HCT116 (cell line): Measurements from ENCODE around the gene EHMT1. TPM values are rescaled to one million over a fixed set of nuclear protein-coding genes. Genes with fewer than 3 reads are reported as not detected.

Source experiments
- ATAC-seq: fragments of 200-7000 bp; cut with Tn5 transposase; 2 replicates; pipeline ENCODE4 v1.9.1; 2020; ENCODE audit warnings: mild to moderate bottlenecking, moderate library complexity
- BruUV-seq: library from RNA; stranded (reverse); fragments of 400-500 nt; replicated peaks from 2 replicates; lab custom pipeline; 2021; lab: Mats Ljungman, UMichigan
- CTCF ChIA-PET: fragments of 300-600 bp; sonication (Branson Sonifier 250); formaldehyde crosslinking; loops from one replicate; lab custom pipeline; 2021; ENCODE audit warnings: antibody characterized with exemption; lab: Charles Lee
- POLR2A ChIA-PET: fragments of 300-600, 350-600 bp; sonication (Branson Sonifier 250); formaldehyde crosslinking; loops from one replicate; lab custom pipeline; 2021; ENCODE audit warnings: antibody characterized with exemption; lab: Charles Lee
- RAD21 ChIA-PET, 2 experiments: fragments of 300-600 bp; sonication (Branson Sonifier 250); formaldehyde crosslinking; loops; one replicate each; lab custom pipeline; 2023; ENCODE audit warnings: low total read pairs in 2 of 2; ENCODE audit not compliant: uncharacterized antibody in 2 of 2, unreplicated experiment in 2 of 2, low non-redundant PET in 1 of 2; lab: Charles Lee
- DNase-seq: peaks from one replicate; pipeline ENCODE4 v3.0.0-alpha.2; 2010; ENCODE audit warnings: low read depth, low spot score
- H2AFZ ChIP-seq: fragments of 200-600 bp; shearing (Covaris generic), sonication (generic); 2 replicates; pipeline ENCODE4 v1.6.1; 2017; ENCODE audit warnings: low read depth, mixed run types, mixed read lengths, antibody characterized with exemption, low read length; ENCODE audit not compliant: poor library complexity, severe bottlenecking
- H3K27ac ChIP-seq: 2 replicates; pipeline ENCODE4 v1.5.1; 2012; ENCODE audit warnings: low read depth, low read length
- H3K27me3 ChIP-seq: fragments of 200-600 bp; sonication (generic); 2 replicates; pipeline ENCODE4 v1.6.1; 2016; ENCODE audit warnings: mixed run types, low read length, mixed read lengths; ENCODE audit not compliant: insufficient read depth
- H3K36me3 ChIP-seq, 2 experiments: fragments of 200-500 bp in 1 of 2; fragments of 200-600 bp in 1 of 2; sonication (Bioruptor generic) in 1 of 2; sonication (generic) in 1 of 2; 2 replicates each; pipeline versions ENCODE4 v1.5.1 to v1.6.1; 2014 to 2016; ENCODE audit warnings: low read length in 2 of 2, inconsistent platforms in 1 of 2, mixed read lengths in 1 of 2, mixed run types in 1 of 2; ENCODE audit not compliant: insufficient read depth in 2 of 2, control insufficient read depth in 1 of 2
- H3K4me1 ChIP-seq, 2 experiments: fragments of 200-600 bp in 1 of 2; sonication (generic) in 1 of 2; 2 replicates each; pipeline versions ENCODE4 v1.5.1 to v1.6.1; 2012 to 2017; ENCODE audit warnings: low read length in 2 of 2, inconsistent platforms in 1 of 2, mild to moderate bottlenecking in 1 of 2, mixed read lengths in 1 of 2, mixed run types in 1 of 2, moderate library complexity in 1 of 2; ENCODE audit not compliant: insufficient read depth in 2 of 2, control insufficient read depth in 1 of 2
- H3K4me2 ChIP-seq: fragments of 200-600 bp; sonication (generic); 2 replicates; pipeline ENCODE4 v1.6.1; 2017; ENCODE audit warnings: mixed run types, low read length, mixed read lengths
- H3K4me3 ChIP-seq, 2 experiments: fragments of 200-600 bp in 1 of 2; sonication (generic) in 1 of 2; replicated peaks in 1 of 2; 2 replicates each; pipeline ENCODE4 v1.5.1; 2011 to 2016; ENCODE audit warnings: low read length in 2 of 2, control low read depth in 1 of 2, low read depth in 1 of 2, mild to moderate bottlenecking in 1 of 2, mixed read lengths in 1 of 2, mixed run types in 1 of 2
- H3K79me2 ChIP-seq: fragments of 200-600 bp; sonication (generic); 2 replicates; pipeline ENCODE4 v1.6.1; 2017; ENCODE audit warnings: mild to moderate bottlenecking, mixed run types, low read length, moderate library complexity, mixed read lengths; ENCODE audit not compliant: insufficient read depth
- H3K9ac ChIP-seq: fragments of 200-600 bp; sonication (generic); 2 replicates; pipeline ENCODE4 v1.6.1; 2016; ENCODE audit warnings: low read length, mixed read lengths
- H3K9me2 ChIP-seq: fragments of 200-600 bp; sonication (generic), shearing (Covaris generic); 2 replicates; pipeline ENCODE4 v1.6.1; 2017; ENCODE audit warnings: mixed run types, mild to moderate bottlenecking, moderate library complexity; ENCODE audit not compliant: insufficient read depth
- H3K9me3 ChIP-seq, 2 experiments: fragments of 200-500 bp in 1 of 2; fragments of 200-600 bp in 1 of 2; sonication (Bioruptor generic) in 1 of 2; sonication (generic) in 1 of 2; 2 replicates each; pipeline ENCODE4 v1.6.1; 2014 to 2017; ENCODE audit warnings: low read length in 2 of 2, mixed read lengths in 2 of 2, inconsistent platforms in 1 of 2, low read depth in 1 of 2, mild to moderate bottlenecking in 1 of 2, mixed run types in 1 of 2, moderate library complexity in 1 of 2; ENCODE audit not compliant: control insufficient read depth in 1 of 2, insufficient read depth in 1 of 2
- H4K20me1 ChIP-seq: fragments of 200-600 bp; sonication (generic), shearing (Covaris generic); 2 replicates; pipeline ENCODE4 v1.6.1; 2017; ENCODE audit warnings: mixed run types, mild to moderate bottlenecking, moderate library complexity; ENCODE audit not compliant: insufficient read depth
- CEBPB ChIP-seq: IDR thresholded peaks from 2 replicates; pipeline ENCODE4 v1.6.1; 2012; ENCODE audit warnings: low read depth
- EGR1 ChIP-seq: IDR thresholded peaks from 2 replicates; pipeline ENCODE4 v1.6.1; 2012; ENCODE audit warnings: low read depth
- EZH2 ChIP-seq: fragments of 200-600 bp; sonication (generic); IDR thresholded peaks from 2 replicates; pipeline ENCODE4 v1.6.1; 2017; ENCODE audit warnings: antibody characterized with exemption, mixed run types
- EZH2phosphoT487 ChIP-seq: fragments of 200-600 bp; IDR thresholded peaks from 2 replicates; pipeline ENCODE4 v1.6.1; 2018; ENCODE audit warnings: antibody characterized with exemption, borderline replicate concordance
- JUND ChIP-seq: IDR thresholded peaks from 2 replicates; pipeline ENCODE4 v1.6.1; 2012
- POLR2AphosphoS5 ChIP-seq: IDR thresholded peaks from 2 replicates; pipeline ENCODE4 v1.6.1; 2011; ENCODE audit warnings: mild to moderate bottlenecking, low read depth, low read length, moderate library complexity
- SIN3A ChIP-seq: IDR thresholded peaks from 2 replicates; pipeline ENCODE4 v1.6.1; 2012; ENCODE audit warnings: low read depth
- SP1 ChIP-seq: IDR thresholded peaks from 2 replicates; pipeline ENCODE4 v1.6.1; 2012; ENCODE audit warnings: low read depth
- ZFX ChIP-seq: fragments of 450-650 bp; IDR thresholded peaks from 2 replicates; pipeline ENCODE4 v1.6.1; 2017
- intact Hi-C: fragments of 100-400 bp; cut with micrococcal nuclease; formaldehyde crosslinking; loops from 2 replicates; pipeline ENCODE4 v1.10.0; 2022
- total RNA-seq: library from RNA; stranded (reverse); gene quantifications from one replicate; pipeline ENCODE4 v1.2.1, GENCODE V29; 2021; ENCODE audit not compliant: unreplicated experiment
- TF ChIP-seq, protein P1 (sequence below): IDR thresholded peaks from 2 replicates; pipeline ENCODE4 v1.6.1; 2012
- TF ChIP-seq, protein P2 (sequence below): IDR thresholded peaks from 2 replicates; pipeline ENCODE4 v1.6.1; 2012
- TF ChIP-seq, protein P3 (sequence below), 3 experiments: fragments of 200-600 bp in 1 of 3; sonication (generic) in 1 of 3; IDR thresholded peaks in 2 of 3; conservative IDR thresholded peaks in 1 of 3; 2 replicates each; pipeline ENCODE4 v1.5.1; 2012 to 2017; ENCODE audit warnings: low read depth in 2 of 3, low read length in 2 of 3, antibody characterized with exemption in 1 of 3, borderline replicate concordance in 1 of 3, control low read depth in 1 of 3, mild to moderate bottlenecking in 1 of 3, mixed read lengths in 1 of 3, mixed run types in 1 of 3, moderate library complexity in 1 of 3; ENCODE audit not compliant: insufficient read depth in 1 of 3
- TF ChIP-seq, protein P4 (sequence below): IDR thresholded peaks from 2 replicates; pipeline ENCODE4 v1.6.1; 2012; ENCODE audit warnings: low read depth

Gene EHMT1
- total RNA-seq, 1 experiment from 2014 or later = 86.1 TPM

DNA sequence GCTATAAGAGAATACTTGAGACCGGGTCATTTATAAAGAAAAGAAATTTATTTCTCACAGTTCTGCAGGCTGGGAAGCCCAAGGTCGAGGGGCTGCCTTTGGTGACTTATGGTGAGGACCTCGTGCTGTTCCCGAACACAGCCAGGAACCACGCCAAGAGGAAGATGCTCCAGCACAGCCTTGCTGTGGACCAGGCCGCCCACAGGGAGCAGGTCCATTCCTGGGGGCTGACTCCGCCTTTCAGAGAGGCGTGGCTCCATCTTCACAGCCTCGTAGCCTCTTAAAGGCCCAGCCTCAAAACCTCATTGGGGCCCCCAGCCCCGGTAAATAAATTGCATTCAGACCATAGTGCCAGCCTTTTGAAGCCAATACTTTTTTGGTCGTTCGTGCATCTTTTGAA, 165.2 kb downstream of the EHMT1 start:
- ChIA-PET POLR2A (no interaction called here), RAD21 (no interaction called here), CTCF (no interaction called here)
- no peak overlapping the region for H2AFZ ChIP-seq
- peaks cover 11 to 24% of the 10 kb centered on the region in 2 experiments for H3K36me3 ChIP-seq
- no peak overlapping the region for H3K9ac ChIP-seq
- no peaks in the 10 kb centered on the region for H4K20me1 ChIP-seq
- no peaks in the 10 kb centered on the region for H3K9me3 ChIP-seq
- no peak overlapping the region for H3K4me2 ChIP-seq
- intact Hi-C loops = no loop called here
- TF ChIP-seq JUND (no peak), CEBPB (no peak), ZFX (no peak), SP1 (no peak), EZH2phosphoT487 (no peak), POLR2AphosphoS5 (no peak)
- TF ChIP-seq, protein P1, sequence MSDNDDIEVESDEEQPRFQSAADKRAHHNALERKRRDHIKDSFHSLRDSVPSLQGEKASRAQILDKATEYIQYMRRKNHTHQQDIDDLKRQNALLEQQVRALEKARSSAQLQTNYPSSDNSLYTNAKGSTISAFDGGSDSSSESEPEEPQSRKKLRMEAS = no peak
- DNase-seq (no peak), ATAC-seq (peak; percentile 78)
- BruUV-seq = no TSS peak
- H3K27me3 ChIP-seq = no peaks in the 10 kb centered on the region
- H3K79me2 ChIP-seq = no peaks in the 10 kb centered on the region
- H3K4me1 ChIP-seq = no peaks in the 10 kb centered on the region
- H3K27ac ChIP-seq = no peak overlapping the region
- H3K9me2 ChIP-seq = no peaks in the 10 kb centered on the region
- H3K4me3 ChIP-seq = no peak overlapping the region

DNA sequence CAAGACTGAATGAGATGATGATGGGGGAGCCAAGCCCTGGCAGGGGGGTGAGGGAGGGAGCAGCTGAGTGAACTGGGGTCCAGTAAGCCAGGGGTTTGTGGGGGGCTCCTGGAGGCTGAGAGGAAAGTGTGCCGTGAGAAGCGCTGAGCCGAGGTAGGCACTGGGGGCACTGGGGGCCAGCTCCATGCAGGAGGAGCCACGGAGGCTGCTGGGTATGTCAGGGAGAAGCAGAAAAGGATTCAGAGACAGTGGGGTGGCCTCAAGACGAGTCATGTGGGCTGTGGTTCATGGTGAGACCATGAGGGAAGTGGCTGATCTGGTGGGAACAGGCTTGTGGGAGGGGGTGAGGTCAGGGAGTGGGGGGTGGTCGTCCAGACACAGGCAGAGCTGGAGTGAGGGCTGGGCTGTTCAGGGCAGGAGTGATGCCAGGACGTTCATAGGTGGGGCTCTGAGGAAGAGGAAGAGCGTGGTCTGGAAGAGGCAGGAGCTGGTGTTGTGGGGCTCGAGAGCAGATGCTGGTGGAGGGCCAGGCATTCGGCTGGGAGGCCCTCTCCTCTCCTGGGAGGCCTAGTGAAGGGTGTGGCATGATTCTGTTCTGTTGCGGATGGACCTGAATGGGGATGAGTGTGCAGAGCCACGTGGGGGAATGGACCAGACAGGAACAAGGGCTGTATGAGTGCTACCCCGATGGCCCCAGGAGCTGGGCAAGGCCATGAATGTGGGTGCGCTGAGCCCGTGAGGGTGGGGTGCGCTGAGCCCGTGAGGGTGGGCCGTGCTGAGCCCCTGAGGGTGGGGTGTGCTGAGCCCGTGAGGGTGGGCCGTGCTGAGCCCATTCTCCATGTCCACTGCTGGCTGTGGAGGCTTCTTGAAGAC, 166.1 kb downstream of the EHMT1 start:
- TF ChIP-seq EGR1 (no peak), EZH2 (no peak), JUND (no peak), POLR2AphosphoS5 (no peak), SIN3A (no peak)
- TF ChIP-seq, protein P2, sequence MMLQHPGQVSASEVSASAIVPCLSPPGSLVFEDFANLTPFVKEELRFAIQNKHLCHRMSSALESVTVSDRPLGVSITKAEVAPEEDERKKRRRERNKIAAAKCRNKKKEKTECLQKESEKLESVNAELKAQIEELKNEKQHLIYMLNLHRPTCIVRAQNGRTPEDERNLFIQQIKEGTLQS = no peak
- TF ChIP-seq, protein P3, sequence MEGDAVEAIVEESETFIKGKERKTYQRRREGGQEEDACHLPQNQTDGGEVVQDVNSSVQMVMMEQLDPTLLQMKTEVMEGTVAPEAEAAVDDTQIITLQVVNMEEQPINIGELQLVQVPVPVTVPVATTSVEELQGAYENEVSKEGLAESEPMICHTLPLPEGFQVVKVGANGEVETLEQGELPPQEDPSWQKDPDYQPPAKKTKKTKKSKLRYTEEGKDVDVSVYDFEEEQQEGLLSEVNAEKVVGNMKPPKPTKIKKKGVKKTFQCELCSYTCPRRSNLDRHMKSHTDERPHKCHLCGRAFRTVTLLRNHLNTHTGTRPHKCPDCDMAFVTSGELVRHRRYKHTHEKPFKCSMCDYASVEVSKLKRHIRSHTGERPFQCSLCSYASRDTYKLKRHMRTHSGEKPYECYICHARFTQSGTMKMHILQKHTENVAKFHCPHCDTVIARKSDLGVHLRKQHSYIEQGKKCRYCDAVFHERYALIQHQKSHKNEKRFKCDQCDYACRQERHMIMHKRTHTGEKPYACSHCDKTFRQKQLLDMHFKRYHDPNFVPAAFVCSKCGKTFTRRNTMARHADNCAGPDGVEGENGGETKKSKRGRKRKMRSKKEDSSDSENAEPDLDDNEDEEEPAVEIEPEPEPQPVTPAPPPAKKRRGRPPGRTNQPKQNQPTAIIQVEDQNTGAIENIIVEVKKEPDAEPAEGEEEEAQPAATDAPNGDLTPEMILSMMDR (IDR thresholded peaks at IDR 0.05 in 2 of 3, conservative IDR thresholded peaks at IDR 0.05 in 1 of 3; ENCODE audit: borderline replicate concordance in 1 of 3, insufficient read depth in 1 of 3, low read depth in 2 of 3, low read length in 2 of 3) = no peak
- TF ChIP-seq, protein P1 = no peak
- TF ChIP-seq, protein P4, sequence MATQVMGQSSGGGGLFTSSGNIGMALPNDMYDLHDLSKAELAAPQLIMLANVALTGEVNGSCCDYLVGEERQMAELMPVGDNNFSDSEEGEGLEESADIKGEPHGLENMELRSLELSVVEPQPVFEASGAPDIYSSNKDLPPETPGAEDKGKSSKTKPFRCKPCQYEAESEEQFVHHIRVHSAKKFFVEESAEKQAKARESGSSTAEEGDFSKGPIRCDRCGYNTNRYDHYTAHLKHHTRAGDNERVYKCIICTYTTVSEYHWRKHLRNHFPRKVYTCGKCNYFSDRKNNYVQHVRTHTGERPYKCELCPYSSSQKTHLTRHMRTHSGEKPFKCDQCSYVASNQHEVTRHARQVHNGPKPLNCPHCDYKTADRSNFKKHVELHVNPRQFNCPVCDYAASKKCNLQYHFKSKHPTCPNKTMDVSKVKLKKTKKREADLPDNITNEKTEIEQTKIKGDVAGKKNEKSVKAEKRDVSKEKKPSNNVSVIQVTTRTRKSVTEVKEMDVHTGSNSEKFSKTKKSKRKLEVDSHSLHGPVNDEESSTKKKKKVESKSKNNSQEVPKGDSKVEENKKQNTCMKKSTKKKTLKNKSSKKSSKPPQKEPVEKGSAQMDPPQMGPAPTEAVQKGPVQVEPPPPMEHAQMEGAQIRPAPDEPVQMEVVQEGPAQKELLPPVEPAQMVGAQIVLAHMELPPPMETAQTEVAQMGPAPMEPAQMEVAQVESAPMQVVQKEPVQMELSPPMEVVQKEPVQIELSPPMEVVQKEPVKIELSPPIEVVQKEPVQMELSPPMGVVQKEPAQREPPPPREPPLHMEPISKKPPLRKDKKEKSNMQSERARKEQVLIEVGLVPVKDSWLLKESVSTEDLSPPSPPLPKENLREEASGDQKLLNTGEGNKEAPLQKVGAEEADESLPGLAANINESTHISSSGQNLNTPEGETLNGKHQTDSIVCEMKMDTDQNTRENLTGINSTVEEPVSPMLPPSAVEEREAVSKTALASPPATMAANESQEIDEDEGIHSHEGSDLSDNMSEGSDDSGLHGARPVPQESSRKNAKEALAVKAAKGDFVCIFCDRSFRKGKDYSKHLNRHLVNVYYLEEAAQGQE = no peak

More for the DNA sequence above, 166.1 kb downstream of the EHMT1 start:
- intact Hi-C loops = no loop called here
- H3K4me1 ChIP-seq = no peaks in the 10 kb centered on the region
- H3K4me2 ChIP-seq = no peak overlapping the region
- no peak overlapping the region for H3K9ac ChIP-seq
- ChIA-PET RAD21 (no interaction called here), CTCF (no interaction called here), POLR2A (no interaction called here)
- DNase-seq = no peak
- H3K4me3 ChIP-seq = no peak overlapping the region
- no peaks in the 10 kb centered on the region for H3K27me3 ChIP-seq
- H3K36me3 ChIP-seq = peaks cover 11 to 23% of the 10 kb centered on the region in 2 experiments
- no peak for ATAC-seq
- H2AFZ ChIP-seq = no peak overlapping the region
- H3K27ac ChIP-seq = no peak overlapping the region
- H3K9me3 ChIP-seq = no peaks in the 10 kb centered on the region
- H3K9me2 ChIP-seq = no peaks in the 10 kb centered on the region
- no peaks in the 10 kb centered on the region for H3K79me2 ChIP-seq
- BruUV-seq = no TSS peak
- no peaks in the 10 kb centered on the region for H4K20me1 ChIP-seq
